HEK293 (cell line): ENCODE measurements around the gene MKRN2.

Experiments used
- CTCF ChIA-PET: fragments of 350-600 bp; formaldehyde crosslinking; extraction: SDS; loops from one replicate; lab custom pipeline; 2021; ENCODE audit warnings: antibody characterized with exemption; lab: Yijun Ruan, JAX
- POLR2A ChIA-PET: fragments of 300-600 bp; formaldehyde crosslinking; extraction: SDS; loops from one replicate; lab custom pipeline; 2020; ENCODE audit warnings: antibody characterized with exemption, inconsistent platforms; lab: Yijun Ruan, JAX
- H3K27ac ChIP-seq: fragments of 200-500 bp; sonication (Bioruptor generic); 2 replicates; pipeline ENCODE4 v1.5.1; 2014; ENCODE audit warnings: low read depth, low read length, control low read depth, inconsistent platforms; ENCODE audit errors: extremely low read depth
- H3K36me3 ChIP-seq, 2 experiments: fragments of 200-500 bp in 1 of 2; sonication (Bioruptor generic) in 1 of 2; 1 replicate in 1 of 2; 2 replicates in 1 of 2; pipeline ENCODE4 v1.5.1; 2014 to 2017; ENCODE audit warnings: inconsistent platforms in 2 of 2, low read length in 2 of 2; ENCODE audit not compliant: control insufficient read depth in 2 of 2, insufficient read depth in 1 of 2
- H3K4me1 ChIP-seq: fragments of 200-500 bp; sonication (Bioruptor generic); 2 replicates; pipeline ENCODE4 v1.5.1; 2014; ENCODE audit warnings: mild to moderate bottlenecking, low read length, inconsistent platforms; ENCODE audit not compliant: control insufficient read depth, insufficient read depth
- H3K4me3 ChIP-seq: 2 replicates; pipeline ENCODE4 v1.5.1; 2011; ENCODE audit warnings: low read depth, mild to moderate bottlenecking, control low read depth, low read length, moderate library complexity
- H3K9me3 ChIP-seq: fragments of 200-500 bp; sonication (Bioruptor generic); 2 replicates; pipeline ENCODE4 v1.5.1; 2014; ENCODE audit warnings: low read depth, low read length, inconsistent platforms; ENCODE audit not compliant: control insufficient read depth, insufficient read depth
- GLI4 ChIP-seq: fragments of 450-650 bp; formaldehyde crosslinking; IDR thresholded peaks from 2 replicates; pipeline ENCODE4 v1.5.1; 2016; ENCODE audit warnings: missing biosample characterization, missing genetic modification characterization
- GLIS2 ChIP-seq: fragments of 450-650 bp; formaldehyde crosslinking; IDR thresholded peaks from 2 replicates; pipeline ENCODE4 v1.5.1; 2016; ENCODE audit warnings: missing biosample characterization, missing genetic modification characterization
- KLF7 ChIP-seq: fragments of 450-650 bp; formaldehyde crosslinking; IDR thresholded peaks from 2 replicates; pipeline ENCODE4 v1.5.1; 2016; ENCODE audit warnings: missing biosample characterization, missing genetic modification characterization, borderline replicate concordance
- SP2 ChIP-seq: fragments of 450-650 bp; formaldehyde crosslinking; IDR thresholded peaks from 2 replicates; pipeline ENCODE4 v1.5.1; 2016; ENCODE audit warnings: missing biosample characterization, missing genetic modification characterization
- YY2 ChIP-seq: fragments of 450-650 bp; formaldehyde crosslinking; IDR thresholded peaks from 2 replicates; pipeline ENCODE4 v1.5.1; 2016; ENCODE audit warnings: missing biosample characterization, missing genetic modification characterization
- ZFP69B ChIP-seq: fragments of 450-650 bp; formaldehyde crosslinking; IDR thresholded peaks from 2 replicates; pipeline ENCODE4 v1.5.1; 2016; ENCODE audit warnings: missing biosample characterization, missing genetic modification characterization
- ZNF157 ChIP-seq: fragments of 450-650 bp; formaldehyde crosslinking; IDR thresholded peaks from 2 replicates; pipeline ENCODE4 v1.5.1; 2016; ENCODE audit warnings: missing biosample characterization, missing genetic modification characterization
- ZNF175 ChIP-seq: fragments of 450-650 bp; formaldehyde crosslinking; IDR thresholded peaks from 2 replicates; pipeline ENCODE4 v1.5.1; 2016; ENCODE audit warnings: missing biosample characterization, missing genetic modification characterization
- ZNF211 ChIP-seq: fragments of 450-650 bp; formaldehyde crosslinking; IDR thresholded peaks from 2 replicates; pipeline ENCODE4 v1.5.1; 2016; ENCODE audit warnings: low read depth, missing biosample characterization, missing genetic modification characterization
- ZNF266 ChIP-seq: fragments of 450-650 bp; formaldehyde crosslinking; IDR thresholded peaks from 2 replicates; pipeline ENCODE4 v1.5.1; 2016; ENCODE audit warnings: missing biosample characterization, missing genetic modification characterization, low read depth
- ZNF544 ChIP-seq: fragments of 450-650 bp; formaldehyde crosslinking; IDR thresholded peaks from 2 replicates; pipeline ENCODE4 v1.5.0; 2017; ENCODE audit warnings: missing biosample characterization, missing genetic modification characterization
- ZNF561 ChIP-seq: fragments of 450-650 bp; IDR thresholded peaks from 2 replicates; pipeline ENCODE4 v1.5.1; 2018; ENCODE audit warnings: missing biosample characterization, missing genetic modification characterization, borderline replicate concordance
- ZNF596 ChIP-seq: fragments of 450-650 bp; IDR thresholded peaks from 2 replicates; pipeline ENCODE4 v1.5.0; 2018; ENCODE audit warnings: missing biosample characterization, mild to moderate bottlenecking, missing genetic modification characterization, moderate library complexity
- TF ChIP-seq, protein P1 (sequence below): fragments of 450-650 bp; formaldehyde crosslinking; IDR thresholded peaks from 2 replicates; pipeline ENCODE4 v1.5.1; 2016; ENCODE audit warnings: missing biosample characterization, missing genetic modification characterization, borderline replicate concordance
- TF ChIP-seq, protein P2 (sequence below): IDR thresholded peaks from 2 replicates; pipeline ENCODE4 v1.6.1; 2011; ENCODE audit warnings: mild to moderate bottlenecking, low read depth, low read length, borderline replicate concordance
- TF ChIP-seq, protein P3 (sequence below): fragments of 450-650 bp; IDR thresholded peaks from 2 replicates; pipeline ENCODE4 v1.5.1; 2018; ENCODE audit warnings: missing biosample characterization, missing genetic modification characterization
- TF ChIP-seq, protein P4 (sequence below): fragments of 450-650 bp; formaldehyde crosslinking; IDR thresholded peaks from 2 replicates; pipeline ENCODE4 v1.5.1; 2016; ENCODE audit warnings: missing biosample characterization, missing genetic modification characterization

Gene MKRN2

DNA sequence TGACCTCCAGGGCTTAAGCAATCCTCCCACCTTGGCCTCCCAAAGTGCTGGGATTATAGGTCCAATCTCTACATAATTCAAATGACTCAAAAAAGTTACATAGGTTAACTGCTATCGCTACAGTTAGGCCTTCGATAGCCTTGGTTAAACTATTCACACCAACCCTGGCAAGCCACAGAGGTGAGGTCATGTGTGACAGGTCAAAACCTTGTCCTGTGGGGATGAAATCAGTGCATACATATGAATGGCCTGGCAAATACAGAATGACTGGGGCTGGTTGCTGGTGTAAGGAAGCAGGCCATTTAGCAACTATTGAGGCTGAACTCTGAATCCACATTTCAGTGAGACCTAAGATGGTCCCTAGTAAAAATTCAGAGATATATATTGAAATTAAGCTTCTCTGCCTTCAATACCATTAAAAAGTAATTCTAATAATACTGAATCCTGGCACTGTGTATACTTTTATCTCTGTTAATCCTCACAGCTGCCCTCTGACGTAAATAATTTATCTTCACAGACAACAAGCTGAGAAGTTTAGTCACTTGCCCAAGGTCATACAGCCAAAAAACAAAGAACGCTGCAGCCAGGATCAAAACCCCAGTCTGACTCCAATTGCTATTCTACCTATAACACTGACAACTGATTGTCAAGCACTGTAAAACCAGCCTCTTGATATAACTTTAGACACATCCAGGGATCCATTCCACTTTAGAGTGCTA lies 35.3 kb downstream of the MKRN2 start:
- POLR2A ChIA-PET = no interaction called here
- Histone ChIP-seq H3K4me1 (no peaks in the 10 kb centered on the region), H3K4me3 (no peak overlapping the region), H3K27ac (no peak overlapping the region), H3K36me3 (peaks cover 77 to 89% of the 10 kb centered on the region in 2 experiments), H3K9me3 (no peaks in the 10 kb centered on the region)
- CTCF ChIA-PET = interaction anchor here (0.6 kb wide), 1 partner anchor 156 kb away, joined by 6 read pairs; no protein-coding TSS in a partner anchor
- TF ChIP-seq, protein P1, sequence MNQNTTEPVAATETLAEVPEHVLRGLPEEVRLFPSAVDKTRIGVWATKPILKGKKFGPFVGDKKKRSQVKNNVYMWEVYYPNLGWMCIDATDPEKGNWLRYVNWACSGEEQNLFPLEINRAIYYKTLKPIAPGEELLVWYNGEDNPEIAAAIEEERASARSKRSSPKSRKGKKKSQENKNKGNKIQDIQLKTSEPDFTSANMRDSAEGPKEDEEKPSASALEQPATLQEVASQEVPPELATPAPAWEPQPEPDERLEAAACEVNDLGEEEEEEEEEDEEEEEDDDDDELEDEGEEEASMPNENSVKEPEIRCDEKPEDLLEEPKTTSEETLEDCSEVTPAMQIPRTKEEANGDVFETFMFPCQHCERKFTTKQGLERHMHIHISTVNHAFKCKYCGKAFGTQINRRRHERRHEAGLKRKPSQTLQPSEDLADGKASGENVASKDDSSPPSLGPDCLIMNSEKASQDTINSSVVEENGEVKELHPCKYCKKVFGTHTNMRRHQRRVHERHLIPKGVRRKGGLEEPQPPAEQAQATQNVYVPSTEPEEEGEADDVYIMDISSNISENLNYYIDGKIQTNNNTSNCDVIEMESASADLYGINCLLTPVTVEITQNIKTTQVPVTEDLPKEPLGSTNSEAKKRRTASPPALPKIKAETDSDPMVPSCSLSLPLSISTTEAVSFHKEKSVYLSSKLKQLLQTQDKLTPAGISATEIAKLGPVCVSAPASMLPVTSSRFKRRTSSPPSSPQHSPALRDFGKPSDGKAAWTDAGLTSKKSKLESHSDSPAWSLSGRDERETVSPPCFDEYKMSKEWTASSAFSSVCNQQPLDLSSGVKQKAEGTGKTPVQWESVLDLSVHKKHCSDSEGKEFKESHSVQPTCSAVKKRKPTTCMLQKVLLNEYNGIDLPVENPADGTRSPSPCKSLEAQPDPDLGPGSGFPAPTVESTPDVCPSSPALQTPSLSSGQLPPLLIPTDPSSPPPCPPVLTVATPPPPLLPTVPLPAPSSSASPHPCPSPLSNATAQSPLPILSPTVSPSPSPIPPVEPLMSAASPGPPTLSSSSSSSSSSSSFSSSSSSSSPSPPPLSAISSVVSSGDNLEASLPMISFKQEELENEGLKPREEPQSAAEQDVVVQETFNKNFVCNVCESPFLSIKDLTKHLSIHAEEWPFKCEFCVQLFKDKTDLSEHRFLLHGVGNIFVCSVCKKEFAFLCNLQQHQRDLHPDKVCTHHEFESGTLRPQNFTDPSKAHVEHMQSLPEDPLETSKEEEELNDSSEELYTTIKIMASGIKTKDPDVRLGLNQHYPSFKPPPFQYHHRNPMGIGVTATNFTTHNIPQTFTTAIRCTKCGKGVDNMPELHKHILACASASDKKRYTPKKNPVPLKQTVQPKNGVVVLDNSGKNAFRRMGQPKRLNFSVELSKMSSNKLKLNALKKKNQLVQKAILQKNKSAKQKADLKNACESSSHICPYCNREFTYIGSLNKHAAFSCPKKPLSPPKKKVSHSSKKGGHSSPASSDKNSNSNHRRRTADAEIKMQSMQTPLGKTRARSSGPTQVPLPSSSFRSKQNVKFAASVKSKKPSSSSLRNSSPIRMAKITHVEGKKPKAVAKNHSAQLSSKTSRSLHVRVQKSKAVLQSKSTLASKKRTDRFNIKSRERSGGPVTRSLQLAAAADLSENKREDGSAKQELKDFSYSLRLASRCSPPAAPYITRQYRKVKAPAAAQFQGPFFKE (tag by site-specific recombination) = no peak
- TF ChIP-seq, protein P2, sequence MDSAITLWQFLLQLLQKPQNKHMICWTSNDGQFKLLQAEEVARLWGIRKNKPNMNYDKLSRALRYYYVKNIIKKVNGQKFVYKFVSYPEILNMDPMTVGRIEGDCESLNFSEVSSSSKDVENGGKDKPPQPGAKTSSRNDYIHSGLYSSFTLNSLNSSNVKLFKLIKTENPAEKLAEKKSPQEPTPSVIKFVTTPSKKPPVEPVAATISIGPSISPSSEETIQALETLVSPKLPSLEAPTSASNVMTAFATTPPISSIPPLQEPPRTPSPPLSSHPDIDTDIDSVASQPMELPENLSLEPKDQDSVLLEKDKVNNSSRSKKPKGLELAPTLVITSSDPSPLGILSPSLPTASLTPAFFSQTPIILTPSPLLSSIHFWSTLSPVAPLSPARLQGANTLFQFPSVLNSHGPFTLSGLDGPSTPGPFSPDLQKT = no peak
- TF ChIP-seq GLIS2 (tag by site-specific recombination) (no peak), ZFP69B (tag by site-specific recombination) (no peak), SP2 (tag by site-specific recombination) (no peak), ZNF596 (tag by site-specific recombination) (no peak), ZNF561 (tag by site-specific recombination) (no peak), ZNF266 (tag by site-specific recombination) (no peak), ZNF157 (no peak), YY2 (tag by site-specific recombination) (no peak), GLI4 (no peak), ZNF544 (tag by site-specific recombination) (no peak), KLF7 (no peak), ZNF211 (tag by site-specific recombination) (no peak), ZNF175 (tag by site-specific recombination) (no peak)
- TF ChIP-seq, protein P3, sequence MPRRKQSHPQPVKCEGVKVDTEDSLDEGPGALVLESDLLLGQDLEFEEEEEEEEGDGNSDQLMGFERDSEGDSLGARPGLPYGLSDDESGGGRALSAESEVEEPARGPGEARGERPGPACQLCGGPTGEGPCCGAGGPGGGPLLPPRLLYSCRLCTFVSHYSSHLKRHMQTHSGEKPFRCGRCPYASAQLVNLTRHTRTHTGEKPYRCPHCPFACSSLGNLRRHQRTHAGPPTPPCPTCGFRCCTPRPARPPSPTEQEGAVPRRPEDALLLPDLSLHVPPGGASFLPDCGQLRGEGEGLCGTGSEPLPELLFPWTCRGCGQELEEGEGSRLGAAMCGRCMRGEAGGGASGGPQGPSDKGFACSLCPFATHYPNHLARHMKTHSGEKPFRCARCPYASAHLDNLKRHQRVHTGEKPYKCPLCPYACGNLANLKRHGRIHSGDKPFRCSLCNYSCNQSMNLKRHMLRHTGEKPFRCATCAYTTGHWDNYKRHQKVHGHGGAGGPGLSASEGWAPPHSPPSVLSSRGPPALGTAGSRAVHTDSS (tag by site-specific recombination) = no peak
- TF ChIP-seq, protein P4, sequence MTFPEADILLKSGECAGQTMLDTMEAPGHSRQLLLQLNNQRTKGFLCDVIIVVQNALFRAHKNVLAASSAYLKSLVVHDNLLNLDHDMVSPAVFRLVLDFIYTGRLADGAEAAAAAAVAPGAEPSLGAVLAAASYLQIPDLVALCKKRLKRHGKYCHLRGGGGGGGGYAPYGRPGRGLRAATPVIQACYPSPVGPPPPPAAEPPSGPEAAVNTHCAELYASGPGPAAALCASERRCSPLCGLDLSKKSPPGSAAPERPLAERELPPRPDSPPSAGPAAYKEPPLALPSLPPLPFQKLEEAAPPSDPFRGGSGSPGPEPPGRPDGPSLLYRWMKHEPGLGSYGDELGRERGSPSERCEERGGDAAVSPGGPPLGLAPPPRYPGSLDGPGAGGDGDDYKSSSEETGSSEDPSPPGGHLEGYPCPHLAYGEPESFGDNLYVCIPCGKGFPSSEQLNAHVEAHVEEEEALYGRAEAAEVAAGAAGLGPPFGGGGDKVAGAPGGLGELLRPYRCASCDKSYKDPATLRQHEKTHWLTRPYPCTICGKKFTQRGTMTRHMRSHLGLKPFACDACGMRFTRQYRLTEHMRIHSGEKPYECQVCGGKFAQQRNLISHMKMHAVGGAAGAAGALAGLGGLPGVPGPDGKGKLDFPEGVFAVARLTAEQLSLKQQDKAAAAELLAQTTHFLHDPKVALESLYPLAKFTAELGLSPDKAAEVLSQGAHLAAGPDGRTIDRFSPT = no peak
